AG04449 (cell line): Measurements from ENCODE around the gene OR10C1.

ENCODE experiments used
- CTCF ChIA-PET: fragments of 350-600 bp; formaldehyde crosslinking; extraction: SDS; loops from one replicate; lab custom pipeline; 2021; ENCODE audit warnings: antibody characterized with exemption; lab: Yijun Ruan, JAX
- POLR2A ChIA-PET: fragments of 400-600, 350-600 bp; formaldehyde crosslinking; extraction: SDS; loops from one replicate; lab custom pipeline; 2020; ENCODE audit warnings: antibody characterized with exemption, inconsistent platforms; lab: Yijun Ruan, JAX
- DNase-seq: peaks from one replicate; pipeline ENCODE4 v3.0.0-alpha.2; 2010; ENCODE audit warnings: low read depth, low spot score
- H3K4me3 ChIP-seq: 2 replicates; pipeline ENCODE4 v1.5.1; 2011; ENCODE audit warnings: low read depth, mild to moderate bottlenecking, control low read depth, low read length
- TF ChIP-seq, protein P1 (sequence below): IDR thresholded peaks from one replicate; pipeline ENCODE4 v1.5.1; 2011; ENCODE audit warnings: mild to moderate bottlenecking, moderate library complexity, low read length, control low read depth, inconsistent platforms; ENCODE audit not compliant: insufficient read depth; ENCODE audit errors: missing control alignments

The OR10C1 gene

DNA sequence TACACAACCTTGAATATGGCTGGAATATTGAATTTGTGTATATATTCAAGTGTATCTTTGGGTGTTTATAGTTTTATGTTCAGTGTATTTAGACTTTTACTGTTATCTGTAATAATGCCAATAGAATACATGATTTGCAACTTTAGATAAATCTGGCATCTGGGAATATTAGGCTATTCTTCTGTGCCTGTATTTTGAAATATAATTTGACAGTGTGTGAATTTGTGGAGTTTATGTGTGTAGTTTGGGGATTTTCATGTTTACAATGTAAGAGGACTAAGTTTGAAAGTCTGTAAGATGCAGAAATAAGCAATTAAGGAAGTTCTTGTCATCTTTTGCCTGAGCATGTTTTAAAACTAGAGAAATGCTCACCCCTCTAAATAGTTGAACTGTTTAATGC lies at the start of gene OR10C1:
Gene OR10C1, plus strand, starts transcription at position 301 of the 400 bp plus-strand sequence. CDS start 710 bp downstream, outside the sequence.
- ChIA-PET POLR2A (no interaction called here), CTCF (no interaction called here)
- H3K4me3 ChIP-seq: no peak within 1 kb of the TSS
- DNase-seq: no peak
- TF ChIP-seq, protein P1, sequence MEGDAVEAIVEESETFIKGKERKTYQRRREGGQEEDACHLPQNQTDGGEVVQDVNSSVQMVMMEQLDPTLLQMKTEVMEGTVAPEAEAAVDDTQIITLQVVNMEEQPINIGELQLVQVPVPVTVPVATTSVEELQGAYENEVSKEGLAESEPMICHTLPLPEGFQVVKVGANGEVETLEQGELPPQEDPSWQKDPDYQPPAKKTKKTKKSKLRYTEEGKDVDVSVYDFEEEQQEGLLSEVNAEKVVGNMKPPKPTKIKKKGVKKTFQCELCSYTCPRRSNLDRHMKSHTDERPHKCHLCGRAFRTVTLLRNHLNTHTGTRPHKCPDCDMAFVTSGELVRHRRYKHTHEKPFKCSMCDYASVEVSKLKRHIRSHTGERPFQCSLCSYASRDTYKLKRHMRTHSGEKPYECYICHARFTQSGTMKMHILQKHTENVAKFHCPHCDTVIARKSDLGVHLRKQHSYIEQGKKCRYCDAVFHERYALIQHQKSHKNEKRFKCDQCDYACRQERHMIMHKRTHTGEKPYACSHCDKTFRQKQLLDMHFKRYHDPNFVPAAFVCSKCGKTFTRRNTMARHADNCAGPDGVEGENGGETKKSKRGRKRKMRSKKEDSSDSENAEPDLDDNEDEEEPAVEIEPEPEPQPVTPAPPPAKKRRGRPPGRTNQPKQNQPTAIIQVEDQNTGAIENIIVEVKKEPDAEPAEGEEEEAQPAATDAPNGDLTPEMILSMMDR: no peak

DNA sequence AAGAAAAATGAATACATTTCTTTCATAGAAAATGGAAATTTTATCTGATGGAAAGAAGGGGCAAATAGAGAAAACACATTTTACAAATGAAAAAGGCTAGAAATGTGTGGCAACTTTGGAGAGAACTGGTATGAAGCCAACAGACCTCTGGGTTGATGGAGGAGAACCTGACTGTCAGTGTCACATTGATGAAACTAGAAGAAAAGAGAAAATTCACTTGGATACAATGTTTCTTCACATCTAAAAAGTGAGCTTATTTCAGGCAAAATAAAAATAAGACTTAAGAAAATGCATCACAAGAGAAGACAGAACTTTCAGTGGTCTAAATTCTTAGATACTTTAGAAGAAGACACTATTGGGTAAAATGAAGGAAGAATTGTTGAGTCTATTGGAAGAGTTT lies 43.8 kb upstream of the OR10C1 start, which contains the start of gene OR12D2:
Gene OR12D2, plus strand, starts transcription at position 301 of the 400 bp plus-strand sequence. CDS start 1,069 bp downstream, outside the sequence.
- DNase-seq: no peak
- ChIA-PET POLR2A (no interaction called here), CTCF (no interaction called here)
- TF ChIP-seq, protein P1: no peak
- no peak within 1 kb of the TSS for H3K4me3 ChIP-seq

GRCh38 chr6:29399525-29399924 lies 39.6 kb upstream of the OR10C1 start:
- H3K4me3 ChIP-seq: no peak overlapping the region
- POLR2A ChIA-PET: no interaction called here
- no peak for DNase-seq
- TF ChIP-seq, protein P1: no peak
- CTCF ChIA-PET: no interaction called here

DNA sequence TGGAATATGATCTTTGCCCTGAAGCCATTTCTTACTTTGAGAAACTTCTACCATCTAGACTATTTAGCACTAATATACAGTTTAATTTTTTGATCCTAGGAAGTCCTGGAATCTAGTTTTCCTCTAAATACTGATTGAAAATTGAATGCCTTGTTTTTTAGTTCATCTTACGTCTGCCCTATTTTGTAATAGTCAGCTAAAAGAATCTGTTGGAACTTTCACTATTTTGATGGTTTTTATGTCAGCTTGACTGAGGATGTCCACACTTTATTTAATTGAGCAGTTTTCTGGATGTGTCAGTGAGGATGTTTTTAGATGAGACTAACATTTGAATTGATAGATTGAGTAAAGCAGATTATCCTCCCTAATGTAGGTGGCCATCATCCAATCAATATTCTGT lies 35.3 kb upstream of the OR10C1 start:
- ChIA-PET CTCF (no interaction called here), POLR2A (no interaction called here)
- H3K4me3 ChIP-seq: no peak overlapping the region
- TF ChIP-seq, protein P1: no peak
- DNase-seq: no peak

GRCh38 chr6:29414588-29414987 lies 24.5 kb upstream of the OR10C1 start, which contains the start of gene OR12D1:
OR12D1 (plus strand) TSS chr6:29414928.
- TF ChIP-seq, protein P1: no peak
- H3K4me3 ChIP-seq: no peak within 1 kb of the TSS
- ChIA-PET POLR2A (no interaction called here), CTCF (no interaction called here)
- no peak for DNase-seq

DNA sequence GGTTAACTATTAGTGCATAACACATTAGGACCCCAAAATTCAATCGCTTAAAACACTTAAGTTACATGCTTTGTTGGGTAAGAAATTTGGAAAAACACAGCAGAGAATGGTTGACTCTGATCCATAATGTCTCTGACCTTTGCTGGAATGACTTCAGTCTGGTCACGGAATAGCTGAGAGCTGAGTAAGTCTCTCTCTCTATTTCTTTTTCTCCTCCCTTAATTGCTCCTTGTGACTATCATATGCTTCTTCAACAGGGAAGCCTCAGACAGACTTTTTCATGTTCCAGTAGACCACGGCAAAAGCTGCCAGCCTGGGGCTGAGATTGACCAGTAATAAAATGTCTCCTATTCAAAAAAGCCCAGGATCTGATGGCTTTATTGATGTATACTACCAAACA lies 19.6 kb upstream of the OR10C1 start:
- CTCF ChIA-PET: no interaction called here
- H3K4me3 ChIP-seq: no peak overlapping the region
- POLR2A ChIA-PET: no interaction called here
- no peak for DNase-seq
- TF ChIP-seq, protein P1: no peak
